Liver (tissue), 9 donors: Measurements from ENCODE around the gene SMPD4. TPM values are rescaled to one million over a fixed set of nuclear protein-coding genes. Genes with fewer than 3 reads are reported as not detected.

Experiments
- DNase-seq: peaks from one replicate; pipeline ENCODE4 v3.0.0-alpha.2; 2017; ENCODE audit warnings: low spot score
- H3K27ac ChIP-seq, 2 donors: one replicate each; pipeline ENCODE4 v1.7.0; 2013; ENCODE audit warnings: inconsistent platforms in 2 of 2, low read length in 2 of 2, control low read depth in 1 of 2, low read depth in 1 of 2, mild to moderate bottlenecking in 1 of 2
- H3K27me3 ChIP-seq, 4 donors: one replicate each; pipeline versions ENCODE4 v1.6.1 to v1.7.0; 2013; ENCODE audit warnings: low read length in 3 of 4, inconsistent platforms in 1 of 4, mild to moderate bottlenecking in 1 of 4, moderate library complexity in 1 of 4; ENCODE audit not compliant: control insufficient read depth in 4 of 4, insufficient read depth in 4 of 4
- H3K36me3 ChIP-seq, 4 donors: one replicate each; pipeline versions ENCODE4 v1.6.1 to v1.7.0; 2013; ENCODE audit warnings: low read length in 3 of 4, mild to moderate bottlenecking in 3 of 4, low read depth in 1 of 4, moderate library complexity in 1 of 4; ENCODE audit not compliant: control insufficient read depth in 4 of 4, insufficient read depth in 3 of 4
- H3K4me1 ChIP-seq, 4 donors: one replicate each; pipeline versions ENCODE4 v1.6.1 to v1.7.0; 2013; ENCODE audit warnings: low read length in 3 of 4, mild to moderate bottlenecking in 3 of 4, moderate library complexity in 1 of 4; ENCODE audit not compliant: control insufficient read depth in 4 of 4, insufficient read depth in 4 of 4
- H3K4me3 ChIP-seq, 3 donors: one replicate each; pipeline versions ENCODE4 v1.6.1 to v1.7.0; 2013; ENCODE audit warnings: low read length in 3 of 3, control low read depth in 1 of 3, low read depth in 1 of 3, mild to moderate bottlenecking in 1 of 3
- H3K9ac ChIP-seq, 2 donors: one replicate each; pipeline ENCODE4 v1.7.0; 2013; ENCODE audit warnings: low read length in 2 of 2, mild to moderate bottlenecking in 2 of 2, moderate library complexity in 2 of 2, control low read depth in 1 of 2, low read depth in 1 of 2
- H3K9me3 ChIP-seq, 4 donors: one replicate each; pipeline versions ENCODE4 v1.6.1 to v1.7.0; 2013; ENCODE audit warnings: low read length in 3 of 4; ENCODE audit not compliant: control insufficient read depth in 4 of 4
- EGR1 ChIP-seq, 2 donors: IDR thresholded peaks; 2 replicates each; pipeline ENCODE4 v1.6.1; 2016 to 2018; ENCODE audit warnings: antibody characterized with exemption in 2 of 2, low read depth in 2 of 2
- FOXA1 ChIP-seq: IDR thresholded peaks from 2 replicates; pipeline ENCODE4 v1.6.1; 2016; ENCODE audit warnings: antibody characterized with exemption
- FOXA2 ChIP-seq: IDR thresholded peaks from 2 replicates; pipeline ENCODE4 v1.6.1; 2016; ENCODE audit warnings: antibody characterized with exemption
- GABPA ChIP-seq, 2 donors: IDR thresholded peaks in 1 of 2; conservative IDR thresholded peaks in 1 of 2; 2 replicates each; pipeline ENCODE4 v1.6.1; 2016; ENCODE audit warnings: antibody characterized with exemption in 2 of 2, mild to moderate bottlenecking in 1 of 2, moderate library complexity in 1 of 2
- HNF4A ChIP-seq, 2 donors: conservative IDR thresholded peaks; 2 replicates each; pipeline ENCODE4 v1.6.1; 2016; ENCODE audit warnings: antibody characterized with exemption in 2 of 2, mild to moderate bottlenecking in 2 of 2
- JUND ChIP-seq, 2 donors: IDR thresholded peaks; 2 replicates each; pipeline ENCODE4 v1.6.1; 2016; ENCODE audit warnings: antibody characterized with exemption in 2 of 2
- MAX ChIP-seq: IDR thresholded peaks from 2 replicates; pipeline ENCODE4 v1.6.1; 2016; ENCODE audit warnings: antibody characterized with exemption
- NR2F2 ChIP-seq: IDR thresholded peaks from 2 replicates; pipeline ENCODE4 v1.6.1; 2016; ENCODE audit warnings: antibody characterized with exemption
- RAD21 ChIP-seq, 2 donors: IDR thresholded peaks; 2 replicates each; pipeline ENCODE4 v1.6.1; 2016; ENCODE audit warnings: antibody characterized with exemption in 2 of 2, mild to moderate bottlenecking in 2 of 2
- REST ChIP-seq: IDR thresholded peaks from 2 replicates; pipeline ENCODE4 v1.6.1; 2016; ENCODE audit warnings: antibody characterized with exemption, mild to moderate bottlenecking
- RXRA ChIP-seq, 2 donors: IDR thresholded peaks; 2 replicates each; pipeline ENCODE4 v1.6.1; 2017 to 2018; ENCODE audit warnings: antibody characterized with exemption in 2 of 2, mild to moderate bottlenecking in 1 of 2
- SP1 ChIP-seq: IDR thresholded peaks from 2 replicates; pipeline ENCODE4 v1.6.1; 2018; ENCODE audit warnings: antibody characterized with exemption, mild to moderate bottlenecking
- TAF1 ChIP-seq: conservative IDR thresholded peaks from 2 replicates; pipeline ENCODE4 v1.6.1; 2016; ENCODE audit warnings: antibody characterized with exemption, mild to moderate bottlenecking
- YY1 ChIP-seq: IDR thresholded peaks from 2 replicates; pipeline ENCODE4 v1.6.1; 2016; ENCODE audit warnings: antibody characterized with exemption, mild to moderate bottlenecking
- WGBS: extraction: QIAGEN DNeasy Blood & Tissue Kit; methylation state at CpG from one replicate; pipeline ENCODE4 v1.1.7; 2013; 5-methylcytosine and 5-hydroxymethylcytosine counted together
- polyA plus RNA-seq, 2 donors: library from polyadenylated mRNA; stranded (reverse) in 1 of 2; unstranded in 1 of 2; fragments of 200-250 nt in 1 of 2; fragments of >200 nt in 1 of 2; fragmentation: Nextera tagmentation in 1 of 2; extraction: Ambion mirVana in 1 of 2; gene quantifications; one replicate each; pipeline versions ENCODE4 v1.2.1 to v1.2.3, GENCODE V29; 2013 to 2015
- total RNA-seq, 2 donors: library from RNA; depleted of rRNA; stranded (reverse); fragments of >200 nt; gene quantifications; one replicate each; pipeline ENCODE4 v1.2.3, GENCODE V29; 2014
- TF ChIP-seq, protein P1 (sequence below): IDR thresholded peaks from 2 replicates; pipeline ENCODE4 v1.6.1; 2016; ENCODE audit warnings: antibody characterized with exemption
- TF ChIP-seq, protein P2 (sequence below): fragments of 150-350 bp; IDR thresholded peaks from 2 replicates; pipeline ENCODE4 v1.5.1; 2017; ENCODE audit warnings: improper control_type of control experiment, low read depth, low read length; ENCODE audit not compliant: missing input control
- donor health status: healthy.
- donor health status: healthy.
- donor health status: healthy.
- donor health status: healthy.
- donor health status: healthy.

The SMPD4 gene
- total and polyA plus RNA-seq, 4 donors = 9.9 to 22.3 (median 17.7) TPM

- Histone ChIP-seq H3K27me3 (no peaks in the 10 kb centered on the region), H3K9me3 (no peaks in the 10 kb centered on the region), H3K4me3 (no peak overlapping the region), H3K27ac (no peak overlapping the region), H3K4me1 (peaks cover 0 to 13% (median 8%) of the 10 kb centered on the region in 4 donors), H3K9ac (no peak overlapping the region), H3K36me3 (peaks cover under 1 to 3% (median 3%) of the 10 kb centered on the region in 4 donors)
- no peak for TF ChIP-seq RAD21 (IDR thresholded peaks at IDR 0.05)
- TF ChIP-seq TAF1 = no peak
- no peak for TF ChIP-seq HNF4A (conservative IDR thresholded peaks at IDR 0.05)
- TF ChIP-seq REST = no peak
- TF ChIP-seq, protein P1, sequence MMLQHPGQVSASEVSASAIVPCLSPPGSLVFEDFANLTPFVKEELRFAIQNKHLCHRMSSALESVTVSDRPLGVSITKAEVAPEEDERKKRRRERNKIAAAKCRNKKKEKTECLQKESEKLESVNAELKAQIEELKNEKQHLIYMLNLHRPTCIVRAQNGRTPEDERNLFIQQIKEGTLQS = no peak
- TF ChIP-seq, protein P2, sequence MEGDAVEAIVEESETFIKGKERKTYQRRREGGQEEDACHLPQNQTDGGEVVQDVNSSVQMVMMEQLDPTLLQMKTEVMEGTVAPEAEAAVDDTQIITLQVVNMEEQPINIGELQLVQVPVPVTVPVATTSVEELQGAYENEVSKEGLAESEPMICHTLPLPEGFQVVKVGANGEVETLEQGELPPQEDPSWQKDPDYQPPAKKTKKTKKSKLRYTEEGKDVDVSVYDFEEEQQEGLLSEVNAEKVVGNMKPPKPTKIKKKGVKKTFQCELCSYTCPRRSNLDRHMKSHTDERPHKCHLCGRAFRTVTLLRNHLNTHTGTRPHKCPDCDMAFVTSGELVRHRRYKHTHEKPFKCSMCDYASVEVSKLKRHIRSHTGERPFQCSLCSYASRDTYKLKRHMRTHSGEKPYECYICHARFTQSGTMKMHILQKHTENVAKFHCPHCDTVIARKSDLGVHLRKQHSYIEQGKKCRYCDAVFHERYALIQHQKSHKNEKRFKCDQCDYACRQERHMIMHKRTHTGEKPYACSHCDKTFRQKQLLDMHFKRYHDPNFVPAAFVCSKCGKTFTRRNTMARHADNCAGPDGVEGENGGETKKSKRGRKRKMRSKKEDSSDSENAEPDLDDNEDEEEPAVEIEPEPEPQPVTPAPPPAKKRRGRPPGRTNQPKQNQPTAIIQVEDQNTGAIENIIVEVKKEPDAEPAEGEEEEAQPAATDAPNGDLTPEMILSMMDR = no peak
- no peak for TF ChIP-seq SP1
- TF ChIP-seq GABPA (IDR thresholded peaks at IDR 0.05 in 1 of 2, conservative IDR thresholded peaks at IDR 0.05 in 1 of 2) = no peak
- no peak for TF ChIP-seq JUND (IDR thresholded peaks at IDR 0.05)
- no peak for TF ChIP-seq RXRA (IDR thresholded peaks at IDR 0.05)
- DNase-seq = no peak
- 93% methylated on average over 4 of the region's 4 CpGs for WGBS
These were observed 4.5 kb upstream of the SMPD4 start for GRCh38 chr2:130185896-130186295.

GRCh38 chr2:130185436-130185835 is 4.0 kb upstream of the SMPD4 start:
- H3K4me3 ChIP-seq = no peak overlapping the region
- no peaks in the 10 kb centered on the region for H3K9me3 ChIP-seq
- WGBS = 98% methylated on average over 10 of the region's 10 CpGs
- H3K9ac ChIP-seq = no peak overlapping the region
- no peaks in the 10 kb centered on the region for H3K27me3 ChIP-seq
- TF ChIP-seq REST (no peak), FOXA1 (no peak), RAD21 (IDR thresholded peaks at IDR 0.05) (no peak), SP1 (no peak), YY1 (no peak), TAF1 (no peak), MAX (no peak), JUND (IDR thresholded peaks at IDR 0.05) (no peak), FOXA2 (no peak), EGR1 (IDR thresholded peaks at IDR 0.05; ENCODE audit: low read depth in 2 of 2) (no peak), NR2F2 (no peak), RXRA (IDR thresholded peaks at IDR 0.05) (no peak), GABPA (IDR thresholded peaks at IDR 0.05 in 1 of 2, conservative IDR thresholded peaks at IDR 0.05 in 1 of 2) (no peak)
- TF ChIP-seq, protein P2 = no peak
- TF ChIP-seq, protein P1 = no peak
- peaks cover 4 to 18% (median 12%) of the 10 kb centered on the region in 4 donors for H3K4me1 ChIP-seq
- no peak for DNase-seq
- no peak overlapping the region for H3K27ac ChIP-seq
- peaks cover 0 to 3% (median 3%) of the 10 kb centered on the region in 4 donors for H3K36me3 ChIP-seq
